ENCODE measurements around the gene CATSPERD.
"Not testable (repeated sequence)": the region's sequence is repeated elsewhere in the genome, so short reads cannot be mapped to it uniquely, and the experiment has no call there.

Gene CATSPERD

DNA sequence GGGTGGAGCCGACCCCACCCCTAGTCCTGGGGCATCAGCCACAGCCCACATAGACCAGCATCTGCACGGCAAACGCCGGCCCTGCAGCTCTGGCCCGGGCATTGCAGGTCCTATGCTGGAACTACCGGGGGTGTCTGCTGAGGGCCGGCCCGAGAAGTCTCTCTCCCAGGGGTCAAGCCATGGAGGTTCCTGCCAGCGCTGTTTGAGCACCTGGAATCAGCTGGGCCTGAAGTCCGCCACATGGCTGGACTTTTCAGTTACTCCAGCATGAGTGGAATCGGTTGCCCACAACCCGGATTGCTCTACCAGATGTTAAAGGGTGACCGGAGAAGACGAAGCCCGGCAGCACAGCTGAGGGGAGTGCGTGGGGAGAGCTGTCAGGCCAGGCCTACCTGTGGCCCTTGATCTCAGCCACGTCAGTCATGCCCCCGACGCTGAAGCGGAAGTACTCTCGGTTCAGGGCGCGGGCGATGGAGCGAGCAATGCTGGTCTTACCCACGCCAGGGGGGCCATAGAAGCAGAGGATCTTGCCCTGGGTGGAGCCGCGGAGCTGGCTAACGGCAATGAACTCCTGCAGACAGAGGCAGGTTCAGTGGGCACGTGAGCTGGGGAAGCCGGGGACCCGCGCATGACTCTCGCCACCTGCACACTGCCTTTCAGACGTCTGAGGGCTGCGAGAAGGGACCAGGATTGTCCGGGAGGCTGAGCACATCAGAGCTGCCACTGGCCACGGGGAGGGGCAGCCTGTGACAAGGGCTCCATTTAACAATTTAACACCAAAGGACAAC, 21.6 kb upstream of the CATSPERD start:
- DNase-seq, result no peak

DNA sequence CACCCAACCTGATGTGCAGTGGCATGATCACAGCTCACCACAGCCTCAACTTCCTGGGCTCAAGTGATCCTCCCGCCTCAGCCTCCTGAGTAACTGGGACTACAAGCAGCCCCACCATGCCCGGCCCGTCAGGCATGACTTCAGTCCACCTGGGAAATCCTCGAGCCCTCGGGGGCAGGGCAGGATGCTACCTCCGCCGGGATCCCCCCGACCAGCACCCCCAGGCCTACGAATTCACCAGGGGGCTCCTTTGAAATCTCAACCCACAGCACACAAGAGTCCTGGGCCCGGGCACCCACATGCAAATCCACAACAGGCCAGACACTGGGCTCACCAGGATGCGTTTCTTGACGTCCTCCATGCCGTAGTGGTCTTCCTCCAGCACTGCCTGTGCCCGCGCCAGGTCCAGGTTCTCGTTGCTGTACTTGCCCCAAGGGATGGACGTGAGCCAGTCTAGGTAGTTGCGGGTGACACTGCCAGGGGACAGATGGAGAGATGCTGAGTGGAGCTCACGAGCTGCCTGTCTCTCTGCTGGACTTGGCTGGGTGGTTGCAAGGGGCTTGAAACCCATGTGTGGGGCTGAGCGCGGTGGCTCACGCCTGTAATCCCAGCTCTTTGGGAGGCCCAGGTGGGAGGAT, 19.9 kb upstream of the CATSPERD start:
- no peak for DNase-seq

DNA sequence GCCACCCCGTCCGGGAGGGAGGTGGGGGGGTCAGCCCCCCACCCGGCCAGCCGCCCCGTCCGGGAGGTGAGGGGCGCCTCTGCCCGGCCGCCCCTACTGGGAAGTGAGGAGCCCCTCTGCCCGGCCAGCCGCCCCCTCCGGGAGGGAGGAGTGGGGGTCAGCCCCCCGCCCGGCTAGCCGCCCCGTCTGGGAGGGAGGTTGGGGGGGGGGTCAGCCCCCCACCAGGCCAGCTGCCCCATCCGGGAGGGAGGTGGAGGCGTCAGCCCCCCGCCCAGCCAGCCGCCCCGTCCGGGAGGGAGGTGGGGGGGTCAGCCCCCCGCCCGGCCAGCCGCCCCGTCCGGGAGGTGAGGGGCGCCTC, 18.4 kb upstream of the CATSPERD start:
- DNase-seq, result not testable (repeated sequence)

DNA sequence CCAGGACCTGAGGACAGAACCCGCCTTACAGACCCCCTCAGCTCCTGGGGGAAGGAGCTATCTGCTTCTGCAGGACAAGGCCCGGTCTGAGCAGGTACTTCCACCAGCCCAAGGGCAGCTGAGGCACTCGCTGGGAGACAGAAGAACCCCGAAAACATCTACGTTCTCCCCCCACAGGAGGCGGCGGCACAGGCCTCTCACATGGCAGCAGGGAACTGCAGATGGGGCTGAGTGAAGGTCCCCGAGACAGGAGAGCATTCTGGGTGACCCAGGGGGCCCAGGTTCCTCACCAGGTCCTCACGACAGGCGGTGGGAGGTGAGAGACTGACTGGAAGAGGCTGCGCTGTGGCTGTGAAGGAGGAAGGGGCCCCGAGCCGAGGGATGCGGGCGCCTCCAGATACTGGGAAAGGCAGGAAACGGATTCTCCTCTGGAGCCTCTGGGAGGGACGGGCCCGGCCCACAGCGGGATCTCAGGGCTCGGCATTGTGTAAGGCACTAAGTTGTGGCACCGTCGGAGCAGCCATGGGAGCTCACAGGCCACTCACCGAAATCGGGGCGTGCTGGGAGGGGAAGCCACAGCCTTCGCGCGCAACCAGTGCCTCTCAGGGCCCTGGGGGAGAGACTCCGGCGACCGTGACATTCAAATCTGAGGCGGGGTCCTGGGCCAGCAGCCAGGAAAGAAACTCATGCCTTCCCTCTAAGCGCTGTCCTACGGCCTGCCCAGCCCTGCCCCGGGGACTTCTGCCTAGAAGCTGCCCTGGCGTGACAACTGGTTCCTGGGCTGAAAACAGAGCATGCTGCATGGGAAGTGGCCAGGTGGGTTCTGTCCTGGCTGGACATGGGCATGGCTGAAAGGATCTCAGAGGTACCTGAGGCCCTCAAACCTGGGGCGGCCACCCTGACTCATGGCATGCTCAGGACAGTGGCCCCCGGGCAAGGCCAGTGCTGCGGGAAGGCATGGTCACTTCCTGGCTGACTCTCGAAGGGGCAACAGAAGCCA, 16.3 kb upstream of the CATSPERD start:
- DNase-seq, result no peak

DNA sequence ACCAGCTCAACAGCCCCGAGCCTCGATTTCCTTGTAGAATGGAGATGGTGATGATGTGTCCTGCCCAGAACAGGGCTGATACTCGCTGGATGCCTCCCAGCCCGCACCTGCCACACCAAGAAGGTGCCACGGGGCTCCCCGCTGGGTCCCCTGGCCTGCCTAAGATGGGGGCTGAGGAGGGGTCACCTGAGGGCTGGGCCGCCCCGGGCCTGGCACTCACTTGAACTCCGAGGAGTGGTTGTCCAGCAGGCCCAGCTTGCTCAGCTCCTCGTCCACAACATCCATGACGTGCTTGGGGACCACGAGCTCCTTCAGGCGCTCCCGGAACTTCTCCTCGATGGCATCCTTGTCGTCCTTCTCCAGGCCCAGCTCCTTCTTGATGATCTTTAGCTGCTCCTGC, 14.9 kb upstream of the CATSPERD start:
- no peak for DNase-seq

DNA sequence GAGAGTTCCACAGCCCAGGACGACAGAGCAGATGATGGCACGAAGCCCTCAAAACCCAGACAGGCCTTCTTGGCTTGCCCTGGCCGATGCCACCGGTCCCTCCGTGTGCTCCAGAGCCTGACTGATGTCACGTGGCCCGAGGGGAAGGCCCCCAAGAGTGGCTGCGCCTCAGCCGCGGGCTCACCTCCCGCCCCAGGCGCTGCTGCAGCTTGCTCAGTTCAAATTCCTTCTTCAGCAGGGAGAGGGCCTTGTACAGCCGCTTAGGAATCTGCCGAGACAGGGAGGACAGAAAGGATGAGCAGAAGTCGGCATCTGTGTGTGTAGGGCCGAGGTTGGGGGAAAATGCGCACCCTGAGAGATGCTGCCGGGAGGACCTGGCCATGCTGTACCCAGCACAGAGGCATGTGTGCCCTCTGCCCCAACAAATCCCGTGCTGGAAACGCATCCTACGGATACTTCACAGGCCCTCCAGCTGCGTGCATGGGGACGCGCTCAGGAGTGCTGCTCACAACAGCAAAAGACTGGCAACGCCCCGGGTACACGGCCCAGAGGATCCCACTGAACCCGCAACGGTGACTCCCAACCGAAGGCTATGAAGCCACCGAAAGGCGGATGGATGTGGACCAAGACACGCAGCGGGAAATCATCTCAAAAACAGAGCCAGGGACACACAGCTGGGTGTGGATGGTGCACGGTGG, 13.4 kb upstream of the CATSPERD start:
- DNase-seq, result no peak

DNA sequence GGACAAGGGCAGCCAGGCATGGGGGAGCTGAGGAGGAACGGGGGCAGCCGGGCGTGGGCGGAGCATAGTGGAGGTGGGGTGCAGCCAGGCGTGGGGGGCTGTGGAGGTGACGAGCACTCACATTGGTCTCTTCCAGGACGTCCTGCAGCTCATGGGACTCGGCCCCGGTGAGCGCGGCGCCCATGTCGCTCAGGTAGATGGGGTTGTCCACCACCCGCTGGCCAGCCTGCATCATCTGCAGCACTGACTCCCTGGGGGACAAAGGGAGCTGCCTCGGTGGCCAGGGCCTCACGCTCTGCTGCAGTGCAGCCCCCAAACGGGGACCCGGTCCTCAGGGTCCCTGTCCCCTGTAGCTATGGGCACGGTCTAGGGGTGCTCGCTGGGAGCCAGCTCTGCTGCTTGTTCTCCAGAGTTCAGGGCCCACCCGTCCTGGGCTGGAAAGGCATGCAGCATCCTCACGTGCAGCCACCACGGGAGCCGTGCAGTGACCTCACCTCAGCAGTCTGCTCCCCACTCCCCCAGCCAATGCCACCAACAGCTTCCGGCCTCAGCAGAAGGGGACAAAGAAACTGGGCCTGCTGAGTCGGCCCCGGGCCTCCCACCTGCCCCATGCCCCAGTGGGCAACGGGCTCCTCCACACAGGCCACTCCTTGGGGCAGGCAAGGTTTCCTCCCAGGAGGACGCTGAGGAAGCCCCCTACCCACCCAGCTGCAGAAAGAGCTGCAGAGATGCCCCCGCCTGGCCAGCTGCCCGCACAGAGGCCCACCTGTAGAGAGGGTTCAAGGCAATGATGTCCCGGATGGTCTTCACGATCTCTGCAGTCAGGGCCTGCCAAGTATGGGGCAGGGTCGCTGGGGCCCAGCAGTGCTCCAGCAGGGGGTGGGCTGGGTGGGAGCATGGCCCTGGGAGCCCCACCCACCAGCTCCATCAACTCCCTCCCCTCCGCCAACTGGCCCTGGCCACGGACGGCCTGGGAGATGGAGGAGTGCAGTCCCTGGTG, 12.6 kb upstream of the CATSPERD start:
- no peak for DNase-seq

DNA sequence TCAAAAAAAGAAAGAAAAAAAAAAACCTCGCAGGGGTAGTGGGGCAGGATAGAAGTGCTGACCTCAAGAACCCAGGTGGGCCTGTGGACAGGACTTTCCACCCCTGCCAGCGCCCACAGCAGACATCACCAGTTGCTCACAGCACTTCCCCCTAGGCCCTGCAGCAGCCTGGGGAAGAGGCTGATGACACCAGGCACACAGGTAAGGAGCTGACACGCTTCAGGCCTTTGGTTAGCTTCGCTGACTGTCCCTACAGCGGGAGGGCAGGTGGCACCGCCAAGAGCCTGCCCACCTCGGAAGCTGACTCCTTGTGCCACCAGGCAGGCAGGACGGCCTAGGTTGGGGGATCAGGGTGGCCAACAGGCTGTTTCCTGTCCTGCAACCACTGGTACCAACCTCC, 9.4 kb upstream of the CATSPERD start:
- no peak for DNase-seq

DNA sequence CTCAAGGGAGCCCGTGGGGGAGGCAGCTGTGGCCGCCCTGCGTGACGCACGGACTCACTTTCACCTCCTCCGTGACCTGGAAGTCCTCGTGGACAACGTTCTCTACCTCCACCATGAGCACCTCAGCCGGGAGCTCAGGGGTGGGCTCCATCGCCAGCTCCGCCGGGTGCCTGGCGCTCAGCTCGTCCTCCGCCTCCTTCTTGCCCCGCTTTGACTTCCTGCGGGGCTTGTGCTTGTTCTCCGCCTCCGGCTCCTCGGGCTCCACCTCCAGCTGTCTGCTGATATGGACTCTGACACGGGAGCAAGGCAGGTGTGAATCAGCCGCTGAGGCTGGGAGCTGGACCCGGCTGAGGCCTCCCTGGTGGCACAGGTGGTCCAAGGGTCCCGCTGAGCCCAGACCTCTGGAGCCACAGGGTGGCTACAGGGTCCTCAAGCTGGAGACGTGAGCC, 8.7 kb upstream of the CATSPERD start:
- no peak for DNase-seq

DNA sequence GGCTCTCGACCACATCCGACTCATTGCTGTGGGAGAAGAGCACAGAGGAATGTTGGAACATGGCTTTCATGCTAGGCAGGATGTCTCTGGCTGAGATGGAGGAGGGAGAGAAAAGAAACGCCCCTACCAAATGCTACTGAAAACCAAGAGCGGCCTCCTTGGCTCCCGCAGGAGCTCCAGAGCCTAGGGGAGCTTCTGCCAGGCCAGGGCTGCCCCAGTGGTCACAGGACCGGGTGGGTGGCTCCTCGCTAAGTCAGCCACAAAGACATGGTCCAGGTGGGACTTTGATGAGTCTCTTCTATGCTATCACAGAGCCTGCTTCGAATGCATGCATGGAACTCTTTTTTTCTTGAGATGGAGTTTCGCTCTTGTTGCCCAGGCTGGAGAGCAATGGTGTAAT, 7.2 kb upstream of the CATSPERD start:
- no peak for DNase-seq

DNA sequence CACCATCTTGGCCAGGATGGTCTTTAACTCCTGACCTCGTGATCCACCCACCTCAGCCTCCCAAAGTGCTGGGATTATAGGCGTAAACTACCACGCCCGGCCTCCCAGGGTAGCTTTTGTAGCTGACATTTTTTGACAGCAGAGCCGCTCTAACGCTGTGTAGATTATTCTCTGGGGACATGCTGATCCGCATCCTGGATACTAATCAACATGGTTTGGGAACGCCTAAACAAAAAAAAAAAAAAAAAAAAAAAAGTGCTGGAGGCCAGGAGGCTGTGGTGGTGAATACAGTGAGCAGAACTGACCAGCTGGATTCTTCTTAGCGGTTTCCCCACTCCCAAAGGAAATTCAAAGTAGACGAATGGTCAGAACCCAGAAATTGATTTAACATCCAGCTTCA, 5.6 kb upstream of the CATSPERD start:
- no peak for DNase-seq

DNA sequence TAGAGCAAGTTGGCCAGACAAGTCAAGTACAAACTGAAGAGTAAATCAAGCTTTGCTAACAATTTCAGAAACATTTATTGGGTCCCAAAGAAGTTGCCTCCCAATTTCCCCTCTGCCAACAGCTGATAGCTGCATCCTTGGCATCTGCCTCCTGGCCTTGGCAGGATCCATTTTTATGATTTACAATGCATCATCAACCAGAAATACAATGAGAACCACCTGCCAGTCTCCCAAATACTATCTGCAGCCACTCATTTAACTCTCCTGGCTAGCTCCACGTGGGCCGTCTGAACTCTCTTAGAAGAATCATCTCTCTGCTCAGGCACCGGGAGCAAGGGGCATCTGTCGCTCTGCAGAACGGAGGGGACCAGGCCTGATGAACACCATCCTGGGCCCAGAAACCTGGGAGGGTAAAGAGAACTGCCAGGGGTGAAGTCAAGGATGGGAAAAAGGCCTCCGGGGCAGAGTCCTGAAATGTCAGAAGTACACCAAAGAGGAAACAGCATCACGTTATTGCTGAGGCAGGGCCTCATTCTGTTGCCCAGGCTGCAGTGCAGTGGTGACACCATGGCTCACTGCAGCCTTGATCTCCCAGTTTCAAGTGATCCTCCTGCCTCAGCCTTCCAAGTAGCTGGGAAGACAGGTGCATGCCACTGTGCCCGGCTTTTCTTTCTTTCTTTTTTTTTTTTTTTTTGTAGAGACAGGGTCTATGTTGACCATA, 3.1 kb upstream of the CATSPERD start:
- DNase-seq, result no peak

DNA sequence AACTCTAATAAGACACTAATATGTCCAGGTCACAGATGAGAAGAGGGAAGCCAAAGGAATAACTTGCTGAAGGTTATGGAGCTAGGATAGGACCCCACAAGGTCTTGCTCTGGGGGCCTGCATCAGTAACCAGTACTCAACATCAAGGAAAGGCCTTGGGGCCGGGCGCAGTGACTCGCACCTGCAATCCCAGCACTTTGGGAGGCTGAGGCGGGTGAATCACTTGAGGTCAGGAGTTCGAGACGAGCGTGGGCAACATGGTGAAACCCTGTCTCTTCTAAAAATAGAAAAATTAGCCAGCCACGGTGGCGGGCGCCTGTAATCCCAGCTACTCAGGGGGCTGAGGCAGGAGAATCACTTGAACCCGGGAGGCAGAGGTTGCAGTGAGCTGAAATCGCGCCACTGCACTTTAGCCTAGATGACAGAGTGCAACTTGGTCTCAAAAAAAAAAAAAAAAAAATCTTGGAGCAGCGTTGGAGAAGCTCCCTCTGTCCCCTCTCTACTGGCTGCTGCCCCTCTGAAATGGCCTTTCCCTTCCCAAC, 2.3 kb upstream of the CATSPERD start:
- no peak for DNase-seq

DNA sequence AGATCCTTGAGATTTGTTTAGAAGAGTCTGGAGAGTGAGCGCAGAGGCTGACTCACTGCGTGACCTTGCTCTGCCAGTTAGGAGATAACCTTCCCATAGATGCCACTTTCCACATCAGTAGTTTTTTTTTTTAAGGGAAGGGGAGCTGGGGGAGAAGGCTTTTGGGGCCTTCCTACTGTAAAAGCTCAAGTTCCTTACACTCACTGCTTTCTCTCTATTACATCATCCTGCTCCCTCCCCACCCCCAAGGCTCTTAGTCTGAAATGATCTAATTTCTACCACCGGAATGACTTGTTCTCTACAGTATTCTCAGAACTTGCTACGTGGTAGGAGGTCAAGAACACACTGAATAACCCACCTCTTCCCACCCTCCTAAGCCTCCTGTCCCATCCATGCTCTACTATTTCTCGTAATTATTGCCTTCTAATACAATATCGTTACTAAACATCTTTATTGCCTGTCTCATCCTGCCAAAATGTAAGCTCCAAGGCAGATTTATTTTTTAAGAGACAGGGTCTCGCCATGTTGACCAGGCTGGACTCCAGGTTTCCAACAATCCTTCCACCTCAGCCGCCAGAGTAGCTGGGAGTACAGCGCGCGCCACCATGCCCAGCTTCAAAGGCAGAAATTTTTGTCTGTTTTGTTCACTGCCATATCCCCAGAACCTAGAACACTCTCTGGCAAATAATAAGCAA, 1.7 kb upstream of the CATSPERD start:
- DNase-seq, result no peak

DNA sequence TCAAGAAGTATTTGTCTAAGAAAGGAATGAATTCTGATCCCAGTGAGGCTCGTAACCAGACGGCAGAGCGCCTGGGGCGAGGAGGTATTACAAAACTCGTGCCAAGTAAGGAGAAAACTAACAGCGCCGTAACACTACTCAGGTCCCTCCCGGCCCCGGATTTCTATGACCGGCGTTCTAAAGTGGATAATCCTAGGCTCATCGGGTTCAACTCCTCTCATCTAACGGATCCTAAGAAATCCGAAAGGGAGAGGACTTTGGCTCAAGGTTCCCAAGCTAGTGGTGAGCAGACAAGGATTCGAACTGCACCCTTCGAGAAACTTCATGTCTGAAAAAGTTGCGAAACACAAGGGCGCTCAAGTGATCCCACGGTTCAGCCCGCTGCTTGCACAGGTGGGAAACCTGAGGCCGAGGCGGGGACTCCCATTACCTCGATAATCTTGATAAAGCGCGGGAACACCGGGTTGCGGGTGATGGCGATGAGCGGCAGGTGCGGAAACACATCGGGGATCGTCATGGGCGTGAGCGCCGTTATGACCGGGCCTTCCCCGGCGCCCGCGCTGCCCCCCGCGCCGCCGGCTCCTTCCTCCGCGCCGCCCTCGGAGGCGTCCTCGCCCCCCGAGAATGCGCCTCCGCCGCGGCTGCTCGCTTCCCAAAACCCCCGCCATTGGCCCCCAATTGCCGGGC, 1.0 kb upstream of the CATSPERD start:
- DNase-seq, result peak in 1 of 2 donors; percentile 27

DNA sequence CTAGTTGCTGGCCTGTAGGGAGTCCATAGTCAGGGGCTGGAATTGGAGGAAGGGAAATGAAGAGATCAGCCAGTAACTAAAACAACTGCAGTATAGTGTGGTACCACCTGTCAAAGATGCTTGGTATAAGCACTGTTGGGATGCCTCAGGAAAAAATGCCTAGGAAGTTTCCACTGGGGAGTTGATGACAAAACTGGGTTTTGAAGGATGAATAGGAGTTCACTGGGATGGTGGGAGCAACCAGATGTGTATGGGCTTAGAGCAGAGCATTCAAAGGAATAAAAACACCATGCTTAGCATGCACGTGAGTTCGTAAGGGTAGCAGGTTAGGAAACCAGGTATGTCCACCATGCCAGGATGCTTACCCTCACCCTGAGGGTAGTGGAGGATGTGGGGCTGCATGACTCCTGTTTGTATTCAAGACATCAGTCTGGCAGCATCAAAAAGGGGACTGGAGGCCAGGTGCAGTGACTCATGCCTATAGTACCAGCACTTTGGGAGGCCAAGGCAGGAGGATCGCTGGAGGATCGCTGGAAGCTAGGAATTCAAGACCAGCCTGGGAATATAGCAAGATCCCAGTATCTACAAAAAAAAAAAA, 7.1 kb downstream of the CATSPERD start:
- DNase-seq, result no peak

DNA sequence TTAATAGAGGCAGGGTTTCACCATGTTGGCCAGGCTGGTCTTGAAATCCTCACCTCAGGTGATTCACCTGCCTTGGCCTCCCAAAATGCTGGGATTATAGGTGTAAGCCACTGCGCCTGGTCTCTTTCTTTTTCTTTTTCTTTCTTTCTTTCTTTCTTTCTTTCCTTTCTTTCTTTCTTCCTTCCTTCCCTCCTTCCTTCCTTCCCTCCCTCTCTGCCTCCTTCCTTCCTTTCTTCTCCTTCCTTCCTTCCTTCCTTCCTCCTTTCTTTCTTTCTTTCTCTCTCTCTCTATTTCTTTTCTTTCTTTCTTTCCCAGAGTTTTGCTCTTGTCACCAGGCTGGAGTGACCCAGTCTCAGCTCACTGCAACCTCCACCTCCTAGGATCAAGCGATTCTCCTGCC, 12.7 kb downstream of the CATSPERD start:
- DNase-seq, result not testable (repeated sequence)

DNA sequence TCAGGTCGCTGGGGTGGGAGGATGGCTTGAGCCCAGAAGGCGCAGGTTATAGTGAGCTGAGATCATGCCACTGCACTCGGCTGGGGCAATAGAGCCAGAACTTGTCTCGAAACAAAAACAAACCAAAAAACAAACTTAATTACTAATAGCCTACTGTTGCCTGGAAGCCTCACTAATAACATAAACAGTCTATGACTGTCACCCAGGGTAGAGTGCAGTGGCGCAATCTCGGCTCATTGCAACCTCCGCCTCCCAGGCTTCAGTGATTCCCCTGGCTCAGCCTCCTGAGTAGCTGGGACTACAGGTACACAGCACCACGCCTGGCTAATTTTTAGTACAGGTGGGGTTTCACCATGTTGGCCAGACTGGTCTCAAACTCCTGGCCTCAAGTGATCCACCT, 18.0 kb downstream of the CATSPERD start:
- no peak for DNase-seq

DNA sequence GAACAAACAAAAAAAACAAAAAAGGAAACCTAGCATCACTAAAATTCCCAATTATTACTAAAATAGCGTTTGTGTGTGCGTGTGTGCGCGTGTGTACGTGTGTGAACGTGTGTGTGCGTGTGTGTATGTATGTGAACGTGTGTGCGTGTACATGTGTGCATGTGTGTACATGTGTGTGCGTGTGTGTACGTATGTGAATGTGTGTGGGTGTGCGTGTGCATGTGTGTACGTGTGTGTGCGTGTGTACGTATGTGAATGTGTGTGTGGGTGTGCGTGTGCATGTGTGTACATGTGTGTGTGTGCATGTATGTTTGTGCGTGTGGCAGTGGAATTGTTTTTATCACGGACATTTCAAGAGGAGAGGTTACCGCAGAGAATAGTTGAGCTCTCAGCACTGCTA, 21.6 kb downstream of the CATSPERD start:
- no peak for DNase-seq

All from CD4-positive, alpha-beta T cell treated with Interleukin-1 beta for 1 hour (primary cell).